ENCODE data around the gene MAML3.

Gene MAML3

DNA sequence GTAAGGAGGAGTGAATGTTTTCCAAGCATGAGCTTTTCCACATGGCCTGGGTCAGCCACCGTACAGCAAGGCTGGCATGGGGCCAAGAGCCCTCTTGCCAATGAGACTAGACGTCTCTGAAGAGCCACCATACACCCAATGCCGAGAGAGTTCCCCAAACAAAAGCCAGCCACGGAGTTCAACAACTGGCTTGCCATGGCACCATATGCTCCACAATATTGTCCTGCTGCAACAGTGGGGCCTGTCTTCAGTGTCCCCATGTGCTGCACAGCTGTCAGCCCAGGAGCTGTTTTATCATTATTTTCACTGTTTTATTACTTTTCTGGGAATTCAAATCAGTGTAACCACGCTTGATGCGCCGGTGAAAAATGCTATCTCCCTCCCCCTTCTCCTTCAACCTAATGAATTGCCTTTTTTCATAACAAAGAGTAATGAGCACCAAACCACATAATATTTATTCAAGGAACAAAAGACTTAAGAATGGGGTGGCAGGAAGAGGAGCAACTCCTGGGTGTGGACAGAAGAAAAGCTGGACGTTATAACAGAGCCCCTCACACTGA lies 18.4 kb downstream of the MAML3 start:
- Histone ChIP-seq H2AFZ (no peak overlapping the region), H3K27me3 (ENCODE audit: control insufficient read depth, insufficient read depth, low read length) (no peaks in the 10 kb centered on the region), H3K4me1 (peaks cover 2% of the 10 kb centered on the region), H3K4me2 (ENCODE audit: low read length) (no peak overlapping the region), H3K27ac (no peak overlapping the region), H3K4me3 (ENCODE audit: low read depth, low read length) (no peak overlapping the region), H3K36me3 (ENCODE audit: control insufficient read depth, insufficient read depth, low read length) (no peaks in the 10 kb centered on the region), H3K9me3 (ENCODE audit: control insufficient read depth, low read length) (no peaks in the 10 kb centered on the region), H3K79me2 (peaks cover 9% of the 10 kb centered on the region), H3K9ac (no peak overlapping the region)
- TF ChIP-seq, protein P1, sequence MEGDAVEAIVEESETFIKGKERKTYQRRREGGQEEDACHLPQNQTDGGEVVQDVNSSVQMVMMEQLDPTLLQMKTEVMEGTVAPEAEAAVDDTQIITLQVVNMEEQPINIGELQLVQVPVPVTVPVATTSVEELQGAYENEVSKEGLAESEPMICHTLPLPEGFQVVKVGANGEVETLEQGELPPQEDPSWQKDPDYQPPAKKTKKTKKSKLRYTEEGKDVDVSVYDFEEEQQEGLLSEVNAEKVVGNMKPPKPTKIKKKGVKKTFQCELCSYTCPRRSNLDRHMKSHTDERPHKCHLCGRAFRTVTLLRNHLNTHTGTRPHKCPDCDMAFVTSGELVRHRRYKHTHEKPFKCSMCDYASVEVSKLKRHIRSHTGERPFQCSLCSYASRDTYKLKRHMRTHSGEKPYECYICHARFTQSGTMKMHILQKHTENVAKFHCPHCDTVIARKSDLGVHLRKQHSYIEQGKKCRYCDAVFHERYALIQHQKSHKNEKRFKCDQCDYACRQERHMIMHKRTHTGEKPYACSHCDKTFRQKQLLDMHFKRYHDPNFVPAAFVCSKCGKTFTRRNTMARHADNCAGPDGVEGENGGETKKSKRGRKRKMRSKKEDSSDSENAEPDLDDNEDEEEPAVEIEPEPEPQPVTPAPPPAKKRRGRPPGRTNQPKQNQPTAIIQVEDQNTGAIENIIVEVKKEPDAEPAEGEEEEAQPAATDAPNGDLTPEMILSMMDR (IDR thresholded peaks at IDR 0.05): no peak

DNA sequence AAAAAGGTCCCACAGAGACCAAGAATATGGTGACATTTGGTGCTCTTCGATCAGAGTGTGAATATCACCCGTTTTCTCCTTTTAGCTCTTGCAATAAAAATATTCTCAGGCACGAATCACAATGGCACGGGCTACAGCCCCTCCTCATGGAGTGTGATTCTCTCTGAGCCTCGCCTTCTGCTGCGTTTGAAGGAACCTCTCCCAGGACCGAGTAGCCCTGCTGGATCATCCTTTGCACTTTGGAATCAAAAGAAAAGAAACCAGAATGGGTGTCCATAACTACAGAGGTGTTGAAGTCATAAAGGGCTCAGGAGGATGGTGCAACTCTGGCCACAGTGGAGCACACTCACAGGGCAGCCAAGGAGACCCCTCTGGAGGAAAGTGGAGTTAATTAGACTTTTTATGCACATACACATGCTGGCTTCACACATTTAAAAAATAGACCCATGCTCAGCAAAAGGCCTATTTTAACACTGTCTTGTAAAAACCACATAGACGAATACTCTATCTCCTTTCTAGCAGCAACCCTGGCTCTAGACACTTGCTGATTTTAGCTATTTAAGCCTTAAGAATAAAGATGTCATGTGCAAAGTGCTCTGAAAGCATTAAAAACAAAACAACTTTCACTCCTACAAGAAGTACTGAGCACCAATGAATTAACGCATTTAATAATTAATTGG lies 19.1 kb downstream of the MAML3 start:
- Histone ChIP-seq H3K9me3 (ENCODE audit: control insufficient read depth, low read length) (no peaks in the 10 kb centered on the region), H3K4me3 (ENCODE audit: low read depth, low read length) (no peak overlapping the region), H3K79me2 (peaks cover 9% of the 10 kb centered on the region), H2AFZ (no peak overlapping the region), H3K9ac (no peak overlapping the region), H3K27ac (no peak overlapping the region), H3K4me2 (ENCODE audit: low read length) (no peak overlapping the region), H3K36me3 (ENCODE audit: control insufficient read depth, insufficient read depth, low read length) (no peaks in the 10 kb centered on the region), H3K27me3 (ENCODE audit: control insufficient read depth, insufficient read depth, low read length) (no peaks in the 10 kb centered on the region), H3K4me1 (peaks cover 2% of the 10 kb centered on the region)
- TF ChIP-seq, protein P1 (IDR thresholded peaks at IDR 0.05): no peak

GRCh38 chr4:140133576-140133975 lies 20.4 kb downstream of the MAML3 start:
- no peak overlapping the region for H3K4me2 ChIP-seq (ENCODE audit: low read length)

GRCh38 chr4:140131675-140132229 lies 22.2 kb downstream of the MAML3 start:
- Histone ChIP-seq H3K4me1 (peaks cover 2% of the 10 kb centered on the region), H3K9me3 (ENCODE audit: control insufficient read depth, low read length) (no peaks in the 10 kb centered on the region), H3K79me2 (peaks cover 11% of the 10 kb centered on the region), H3K36me3 (ENCODE audit: control insufficient read depth, insufficient read depth, low read length) (no peaks in the 10 kb centered on the region), H3K27ac (no peak overlapping the region), H3K4me3 (ENCODE audit: low read depth, low read length) (no peak overlapping the region), H2AFZ (no peak overlapping the region), H3K27me3 (ENCODE audit: control insufficient read depth, insufficient read depth, low read length) (no peaks in the 10 kb centered on the region), H3K9ac (no peak overlapping the region), H3K4me2 (ENCODE audit: low read length) (no peak overlapping the region)
- TF ChIP-seq, protein P1 (IDR thresholded peaks at IDR 0.05): no peak

More at GRCh38 chr4:140133576-140133975, 20.4 kb downstream of the MAML3 start:
- Histone ChIP-seq H2AFZ (no peak overlapping the region), H3K27me3 (ENCODE audit: control insufficient read depth, insufficient read depth, low read length) (no peaks in the 10 kb centered on the region), H3K9ac (no peak overlapping the region), H3K79me2 (peaks cover 9% of the 10 kb centered on the region), H3K36me3 (ENCODE audit: control insufficient read depth, insufficient read depth, low read length) (no peaks in the 10 kb centered on the region), H3K4me3 (ENCODE audit: low read depth, low read length) (no peak overlapping the region), H3K9me3 (ENCODE audit: control insufficient read depth, low read length) (no peaks in the 10 kb centered on the region), H3K4me1 (peaks cover 2% of the 10 kb centered on the region), H3K27ac (no peak overlapping the region)
- TF ChIP-seq, protein P1 (IDR thresholded peaks at IDR 0.05): no peak
